Panc1 (cell line): ENCODE measurements around the gene MYBBP1A. TPM values are rescaled to one million over a fixed set of nuclear protein-coding genes. Genes with fewer than 3 reads are reported as not detected.

Experiments
- ATAC-seq: fragments of 200-7000 bp; cut with Tn5 transposase; 2 replicates; pipeline ENCODE4 v1.9.1; 2020; ENCODE audit warnings: mild to moderate bottlenecking, moderate library complexity
- BruUV-seq: library from RNA; stranded (reverse); fragments of 400-500 nt; replicated peaks from 2 replicates; lab custom pipeline; 2021; lab: Mats Ljungman, UMichigan
- CTCF ChIA-PET: fragments of 300-600 bp; sonication (Branson Sonifier 250); formaldehyde crosslinking; loops from one replicate; lab custom pipeline; 2022; ENCODE audit warnings: antibody characterized with exemption; lab: Charles Lee
- POLR2A ChIA-PET: fragments of 300-600 bp; sonication (Branson Sonifier 250); formaldehyde crosslinking; loops from one replicate; lab custom pipeline; 2022; ENCODE audit warnings: antibody characterized with exemption; lab: Charles Lee
- DNase-seq: peaks from one replicate; pipeline ENCODE4 v3.0.0-alpha.2; 2010; ENCODE audit warnings: low read depth, low spot score
- H3K27ac ChIP-seq: 2 replicates; pipeline ENCODE4 v1.5.1; 2011; ENCODE audit warnings: mild to moderate bottlenecking, low read length, inconsistent platforms
- H3K27me3 ChIP-seq: fragments of 200-500 bp; sonication (Bioruptor generic); 2 replicates; pipeline ENCODE4 v1.6.0; 2014; ENCODE audit warnings: low read length, inconsistent platforms; ENCODE audit not compliant: control insufficient read depth, insufficient read depth
- H3K36me3 ChIP-seq: fragments of 200-500 bp; sonication (Bioruptor generic); 2 replicates; pipeline ENCODE4 v1.5.1; 2014; ENCODE audit warnings: inconsistent platforms, mild to moderate bottlenecking, low read length, moderate library complexity; ENCODE audit not compliant: control insufficient read depth, insufficient read depth
- H3K4me1 ChIP-seq: 2 replicates; pipeline ENCODE4 v1.5.1; 2011; ENCODE audit warnings: inconsistent platforms, mild to moderate bottlenecking, low read length, moderate library complexity; ENCODE audit not compliant: control insufficient read depth, insufficient read depth
- H3K4me3 ChIP-seq, 2 experiments: 2 replicates each; pipeline ENCODE4 v1.5.1; 2011 to 2012; ENCODE audit warnings: low read depth in 2 of 2, low read length in 2 of 2, mild to moderate bottlenecking in 2 of 2, inconsistent platforms in 1 of 2, moderate library complexity in 1 of 2
- H3K9me3 ChIP-seq: fragments of 200-500 bp; sonication (Bioruptor generic); 2 replicates; pipeline ENCODE4 v1.5.1; 2014; ENCODE audit warnings: low read depth, mild to moderate bottlenecking, inconsistent platforms, low read length, moderate library complexity; ENCODE audit not compliant: control insufficient read depth, insufficient read depth
- POLR2AphosphoS5 ChIP-seq: IDR thresholded peaks from 2 replicates; pipeline ENCODE4 v1.6.1; 2012; ENCODE audit warnings: mild to moderate bottlenecking, low read depth, low read length, moderate library complexity
- SIN3A ChIP-seq: IDR thresholded peaks from 2 replicates; pipeline ENCODE4 v1.6.1; 2012; ENCODE audit warnings: low read depth, mild to moderate bottlenecking, low read length, moderate library complexity, borderline replicate concordance; ENCODE audit not compliant: insufficient read depth
- TCF7L2 ChIP-seq: IDR thresholded peaks from 2 replicates; pipeline ENCODE4 v1.6.1; 2011; ENCODE audit warnings: mild to moderate bottlenecking, low read depth, low read length, inconsistent platforms
- in situ Hi-C: cut with HindIII; loops from 2 replicates; pipeline ENCODE4 v1.10.0; 2016; ENCODE audit warnings: low sequenced_read_pairs, low pct_unique_long_range_greater_than_20kb
- intact Hi-C: fragments of 100-400 bp; cut with micrococcal nuclease; formaldehyde crosslinking; loops from one replicate; pipeline ENCODE4 v1.10.0; 2022; ENCODE audit not compliant: unreplicated experiment
- total RNA-seq: library from RNA; stranded (reverse); gene quantifications from one replicate; pipeline ENCODE4 v1.2.1, GENCODE V29; 2021; ENCODE audit not compliant: unreplicated experiment
- TF ChIP-seq, protein P1 (sequence below), 2 experiments: IDR thresholded peaks; 2 replicates each; pipeline ENCODE4 v1.6.1; 2011 to 2012; ENCODE audit warnings: low read depth in 2 of 2, control low read depth in 1 of 2, low read length in 1 of 2, mild to moderate bottlenecking in 1 of 2, moderate library complexity in 1 of 2; ENCODE audit not compliant: insufficient read depth in 1 of 2
- TF ChIP-seq, protein P2 (sequence below): fragments of 450-650 bp; IDR thresholded peaks from 2 replicates; pipeline ENCODE4 v1.5.1; 2017; ENCODE audit warnings: mild to moderate bottlenecking

Gene MYBBP1A
- total RNA-seq, 1 experiment from 2014 or later = 95.6 TPM

DNA sequence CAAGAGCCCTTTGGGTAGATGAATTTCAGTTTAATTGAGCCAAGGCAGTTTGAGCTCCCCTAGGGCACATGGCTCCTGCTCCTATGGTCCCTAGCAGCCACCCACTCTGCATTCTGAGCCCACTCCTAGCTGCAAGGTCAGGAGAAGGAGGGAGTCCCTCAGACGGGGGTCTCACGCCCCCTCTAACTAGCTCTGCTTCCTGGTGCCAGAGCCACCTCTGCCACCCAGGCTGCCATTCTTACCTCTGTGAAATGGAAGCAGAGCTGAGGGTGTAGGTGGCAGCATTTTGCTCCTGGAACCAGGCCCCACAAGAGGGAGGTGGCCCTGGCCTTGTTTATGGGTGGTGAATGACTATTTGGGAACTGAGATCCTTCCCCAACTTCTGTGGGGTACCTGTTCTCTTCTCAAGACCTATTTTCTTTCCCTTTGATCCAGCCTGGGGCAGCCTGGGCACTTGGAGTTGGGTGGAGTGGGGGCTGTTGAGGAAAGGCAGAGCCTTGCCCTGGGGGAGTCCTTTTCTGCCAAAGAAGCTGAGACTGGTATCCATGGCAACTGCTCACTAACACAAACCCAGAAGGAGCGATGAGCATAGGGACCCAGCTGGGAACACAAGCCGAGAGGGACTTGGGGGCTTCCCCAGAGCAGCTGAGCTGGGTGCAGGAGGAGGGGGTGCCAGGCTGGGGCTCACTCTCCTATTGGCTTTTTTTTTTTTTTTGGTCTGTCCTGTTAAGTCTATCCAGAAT is 51.7 kb downstream of the MYBBP1A start:
- Histone ChIP-seq H3K27ac (no peak overlapping the region), H3K4me1 (no peaks in the 10 kb centered on the region), H3K4me3 (no peak overlapping the region), H3K36me3 (no peaks in the 10 kb centered on the region), H3K27me3 (no peaks in the 10 kb centered on the region), H3K9me3 (no peaks in the 10 kb centered on the region)
- CTCF ChIA-PET = no interaction called here
- DNase-seq = no peak
- ATAC-seq = no peak
- TF ChIP-seq, protein P1, sequence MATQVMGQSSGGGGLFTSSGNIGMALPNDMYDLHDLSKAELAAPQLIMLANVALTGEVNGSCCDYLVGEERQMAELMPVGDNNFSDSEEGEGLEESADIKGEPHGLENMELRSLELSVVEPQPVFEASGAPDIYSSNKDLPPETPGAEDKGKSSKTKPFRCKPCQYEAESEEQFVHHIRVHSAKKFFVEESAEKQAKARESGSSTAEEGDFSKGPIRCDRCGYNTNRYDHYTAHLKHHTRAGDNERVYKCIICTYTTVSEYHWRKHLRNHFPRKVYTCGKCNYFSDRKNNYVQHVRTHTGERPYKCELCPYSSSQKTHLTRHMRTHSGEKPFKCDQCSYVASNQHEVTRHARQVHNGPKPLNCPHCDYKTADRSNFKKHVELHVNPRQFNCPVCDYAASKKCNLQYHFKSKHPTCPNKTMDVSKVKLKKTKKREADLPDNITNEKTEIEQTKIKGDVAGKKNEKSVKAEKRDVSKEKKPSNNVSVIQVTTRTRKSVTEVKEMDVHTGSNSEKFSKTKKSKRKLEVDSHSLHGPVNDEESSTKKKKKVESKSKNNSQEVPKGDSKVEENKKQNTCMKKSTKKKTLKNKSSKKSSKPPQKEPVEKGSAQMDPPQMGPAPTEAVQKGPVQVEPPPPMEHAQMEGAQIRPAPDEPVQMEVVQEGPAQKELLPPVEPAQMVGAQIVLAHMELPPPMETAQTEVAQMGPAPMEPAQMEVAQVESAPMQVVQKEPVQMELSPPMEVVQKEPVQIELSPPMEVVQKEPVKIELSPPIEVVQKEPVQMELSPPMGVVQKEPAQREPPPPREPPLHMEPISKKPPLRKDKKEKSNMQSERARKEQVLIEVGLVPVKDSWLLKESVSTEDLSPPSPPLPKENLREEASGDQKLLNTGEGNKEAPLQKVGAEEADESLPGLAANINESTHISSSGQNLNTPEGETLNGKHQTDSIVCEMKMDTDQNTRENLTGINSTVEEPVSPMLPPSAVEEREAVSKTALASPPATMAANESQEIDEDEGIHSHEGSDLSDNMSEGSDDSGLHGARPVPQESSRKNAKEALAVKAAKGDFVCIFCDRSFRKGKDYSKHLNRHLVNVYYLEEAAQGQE (IDR thresholded peaks at IDR 0.05; ENCODE audit: insufficient read depth in 1 of 2, low read depth in 2 of 2, low read length in 1 of 2) = no peak
- TF ChIP-seq POLR2AphosphoS5 (no peak), SIN3A (no peak), TCF7L2 (no peak)
- TF ChIP-seq, protein P2, sequence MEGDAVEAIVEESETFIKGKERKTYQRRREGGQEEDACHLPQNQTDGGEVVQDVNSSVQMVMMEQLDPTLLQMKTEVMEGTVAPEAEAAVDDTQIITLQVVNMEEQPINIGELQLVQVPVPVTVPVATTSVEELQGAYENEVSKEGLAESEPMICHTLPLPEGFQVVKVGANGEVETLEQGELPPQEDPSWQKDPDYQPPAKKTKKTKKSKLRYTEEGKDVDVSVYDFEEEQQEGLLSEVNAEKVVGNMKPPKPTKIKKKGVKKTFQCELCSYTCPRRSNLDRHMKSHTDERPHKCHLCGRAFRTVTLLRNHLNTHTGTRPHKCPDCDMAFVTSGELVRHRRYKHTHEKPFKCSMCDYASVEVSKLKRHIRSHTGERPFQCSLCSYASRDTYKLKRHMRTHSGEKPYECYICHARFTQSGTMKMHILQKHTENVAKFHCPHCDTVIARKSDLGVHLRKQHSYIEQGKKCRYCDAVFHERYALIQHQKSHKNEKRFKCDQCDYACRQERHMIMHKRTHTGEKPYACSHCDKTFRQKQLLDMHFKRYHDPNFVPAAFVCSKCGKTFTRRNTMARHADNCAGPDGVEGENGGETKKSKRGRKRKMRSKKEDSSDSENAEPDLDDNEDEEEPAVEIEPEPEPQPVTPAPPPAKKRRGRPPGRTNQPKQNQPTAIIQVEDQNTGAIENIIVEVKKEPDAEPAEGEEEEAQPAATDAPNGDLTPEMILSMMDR = no peak
- POLR2A ChIA-PET = no interaction called here
- no TSS peak for BruUV-seq
- in situ Hi-C loops (no loop called here), intact Hi-C loops (no loop called here)

DNA sequence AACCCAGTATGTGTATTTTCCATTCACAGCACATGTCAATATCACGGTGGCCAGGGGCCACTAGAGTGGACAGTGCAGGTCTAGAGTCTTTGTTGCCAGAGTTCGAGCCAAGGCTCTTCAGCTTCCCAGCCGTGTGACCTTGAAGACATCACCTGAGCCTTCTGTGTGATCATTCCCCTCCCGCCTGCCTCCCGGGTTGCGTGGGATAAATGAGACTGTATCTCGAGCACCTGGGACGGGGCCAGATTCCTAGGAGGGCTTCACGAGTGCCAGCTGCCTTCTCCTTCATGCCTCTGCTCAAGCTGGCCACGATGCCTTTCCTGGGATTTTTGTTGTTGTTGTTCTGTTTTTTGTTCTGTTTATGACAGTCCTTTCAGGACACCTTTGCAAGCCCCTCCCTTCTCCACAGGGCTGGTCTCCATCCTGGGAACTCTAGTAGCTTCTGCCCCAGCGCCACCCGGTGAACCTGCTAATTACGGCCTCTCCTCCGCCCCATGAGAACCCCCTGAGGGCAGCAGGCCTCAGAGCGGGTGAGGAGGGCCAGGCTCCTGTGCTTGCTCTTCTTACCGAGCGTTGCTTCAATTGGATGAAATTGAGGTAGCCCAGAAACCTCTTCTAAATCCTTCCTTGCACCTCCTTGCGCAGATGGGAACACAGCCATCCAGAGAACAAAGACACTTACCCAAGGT is 52.6 kb downstream of the MYBBP1A start:
- Histone ChIP-seq H3K27me3 (no peaks in the 10 kb centered on the region), H3K36me3 (no peaks in the 10 kb centered on the region), H3K27ac (no peak overlapping the region), H3K9me3 (no peaks in the 10 kb centered on the region), H3K4me3 (no peak overlapping the region), H3K4me1 (no peaks in the 10 kb centered on the region)
- TF ChIP-seq SIN3A (no peak), TCF7L2 (no peak), POLR2AphosphoS5 (no peak)
- TF ChIP-seq, protein P1 (IDR thresholded peaks at IDR 0.05; ENCODE audit: insufficient read depth in 1 of 2, low read depth in 2 of 2, low read length in 1 of 2) = no peak
- TF ChIP-seq, protein P2 = no peak
- intact Hi-C loops (no loop called here), in situ Hi-C loops (no loop called here)
- no peak for ATAC-seq
- DNase-seq = no peak
- ChIA-PET POLR2A (no interaction called here), CTCF (no interaction called here)
- no TSS peak for BruUV-seq
